KMS-11 (cell line): Measurements from ENCODE around the gene D2HGDH.

Experiments
- H2AFZ ChIP-seq: fragments of 200-600 bp; sonication (generic); 2 replicates; pipeline ENCODE4 v1.6.1; 2016; ENCODE audit warnings: antibody characterized with exemption, mixed run types, low read depth
- H3K27ac ChIP-seq: fragments of 200-600 bp; sonication (generic); 2 replicates; pipeline ENCODE4 v1.6.1; 2016; ENCODE audit warnings: mild to moderate bottlenecking, mixed run types
- H3K27me3 ChIP-seq: fragments of 200-600 bp; sonication (generic); 2 replicates; pipeline ENCODE4 v1.6.1; 2017; ENCODE audit warnings: mild to moderate bottlenecking, low read depth, mixed run types, moderate library complexity; ENCODE audit not compliant: insufficient read depth
- H3K36me3 ChIP-seq: fragments of 200-600 bp; sonication (generic); 2 replicates; pipeline ENCODE4 v1.6.1; 2017; ENCODE audit warnings: mild to moderate bottlenecking, mixed run types; ENCODE audit not compliant: insufficient read depth
- H3K4me1 ChIP-seq: fragments of 200-600 bp; sonication (generic); 2 replicates; pipeline ENCODE4 v1.6.1; 2016; ENCODE audit warnings: mild to moderate bottlenecking, low read depth, mixed run types; ENCODE audit not compliant: poor library complexity, severe bottlenecking
- H3K4me2 ChIP-seq: fragments of 200-600 bp; sonication (generic); 2 replicates; pipeline ENCODE4 v1.7.0; 2016; ENCODE audit warnings: mild to moderate bottlenecking, mixed run types
- H3K4me3 ChIP-seq: fragments of 200-600 bp; sonication (generic); IDR thresholded peaks from 2 replicates; pipeline ENCODE4 v1.6.1; 2017; ENCODE audit warnings: low read depth, low read length, mixed read lengths; ENCODE audit not compliant: insufficient read depth
- H3K79me2 ChIP-seq: fragments of 200-600 bp; sonication (generic); 2 replicates; pipeline ENCODE4 v1.6.1; 2016; ENCODE audit warnings: low read depth, mixed run types; ENCODE audit not compliant: insufficient read depth
- H3K9ac ChIP-seq: fragments of 200-600 bp; sonication (generic); 2 replicates; pipeline ENCODE4 v1.6.1; 2016; ENCODE audit warnings: mild to moderate bottlenecking, mixed run types
- H4K20me1 ChIP-seq: fragments of 200-600 bp; sonication (generic); 2 replicates; pipeline ENCODE4 v1.6.1; 2016; ENCODE audit warnings: mild to moderate bottlenecking, mixed run types; ENCODE audit not compliant: insufficient read depth
- CTCF ChIP-seq: fragments of 200-600 bp; sonication (generic); conservative IDR thresholded peaks from 2 replicates; pipeline ENCODE4 v1.6.1; 2017; ENCODE audit warnings: low read depth, mild to moderate bottlenecking, antibody characterized with exemption, low read length, moderate library complexity, mixed read lengths

The D2HGDH gene

DNA sequence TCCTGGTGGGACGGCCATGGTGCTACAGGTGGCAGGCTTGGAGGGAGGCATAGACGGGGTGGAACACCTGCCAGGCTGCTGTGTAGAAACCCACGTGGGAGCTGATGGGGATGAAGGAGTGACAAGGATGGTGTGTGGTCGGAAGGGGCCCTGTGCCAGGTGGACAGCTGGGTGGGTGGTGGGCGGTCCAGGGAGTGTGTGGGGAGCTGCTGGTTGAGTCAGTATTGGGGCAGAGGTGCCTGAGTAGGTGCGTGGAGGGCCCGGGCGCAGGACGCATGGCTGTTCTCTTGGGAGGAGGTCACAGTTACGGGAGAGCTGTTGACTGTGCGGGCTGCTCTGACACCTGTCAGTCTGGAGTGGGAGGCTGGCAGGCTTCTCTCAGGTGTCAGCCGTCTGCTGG lies 12.6 kb upstream of the D2HGDH start:
- Histone ChIP-seq H3K27me3 (no peaks in the 10 kb centered on the region), H3K4me3 (no peak overlapping the region), H3K79me2 (no peaks in the 10 kb centered on the region), H3K36me3 (no peaks in the 10 kb centered on the region; the same call in 1 of the 2 replicates), H2AFZ (no peak overlapping the region), H3K27ac (no peak overlapping the region), H4K20me1 (no peaks in the 10 kb centered on the region), H3K9ac (no peak overlapping the region), H3K4me1 (no peaks in the 10 kb centered on the region), H3K4me2 (no peak overlapping the region)
- TF ChIP-seq CTCF, result no peak

DNA sequence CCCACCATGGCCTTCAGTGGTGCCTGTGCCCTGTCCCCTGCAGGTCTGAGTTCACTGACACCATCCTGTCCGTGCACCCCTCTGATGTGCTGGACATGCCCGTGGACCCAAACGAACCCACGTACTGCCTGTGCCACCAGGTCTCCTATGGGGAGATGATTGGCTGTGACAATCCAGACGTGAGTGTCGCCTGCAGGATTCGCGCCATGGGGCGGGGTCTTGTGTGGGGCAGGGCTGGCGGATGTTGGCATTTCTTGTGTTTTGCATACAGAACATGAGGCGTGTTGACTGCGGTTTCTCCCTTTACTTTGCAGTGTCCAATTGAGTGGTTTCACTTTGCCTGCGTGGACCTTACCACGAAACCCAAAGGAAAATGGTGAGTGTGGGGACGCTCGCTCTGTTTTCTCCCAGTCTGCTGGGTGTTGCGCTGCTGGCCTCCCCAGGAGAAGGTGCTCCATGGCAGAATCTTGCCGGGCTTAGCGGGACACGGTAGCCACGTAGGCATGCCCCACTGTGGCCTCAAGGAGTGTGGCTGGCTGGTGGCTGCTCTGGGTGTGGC lies 11.5 kb upstream of the D2HGDH start:
- Histone ChIP-seq H4K20me1 (no peaks in the 10 kb centered on the region), H3K27me3 (no peaks in the 10 kb centered on the region), H3K4me2 (no peak overlapping the region), H2AFZ (no peak overlapping the region), H3K9ac (no peak overlapping the region), H3K4me1 (no peaks in the 10 kb centered on the region), H3K79me2 (no peaks in the 10 kb centered on the region), H3K4me3 (no peak overlapping the region), H3K27ac (no peak overlapping the region), H3K36me3 (no peaks in the 10 kb centered on the region)
- TF ChIP-seq CTCF, result no peak

GRCh38 chr2:241724259-241724974 lies 10.0 kb upstream of the D2HGDH start:
- Histone ChIP-seq H3K79me2 (no peaks in the 10 kb centered on the region), H3K9ac (no peak overlapping the region), H3K4me2 (no peak overlapping the region), H4K20me1 (no peaks in the 10 kb centered on the region), H3K4me3 (no peak overlapping the region), H3K4me1 (no peaks in the 10 kb centered on the region), H3K27ac (no peak overlapping the region), H3K36me3 (no peaks in the 10 kb centered on the region), H2AFZ (no peak overlapping the region), H3K27me3 (no peaks in the 10 kb centered on the region)
- no peak for TF ChIP-seq CTCF

GRCh38 chr2:241724975-241725870 lies 9.2 kb upstream of the D2HGDH start:
- H3K27me3 ChIP-seq, result no peaks in the 10 kb centered on the region

More at GRCh38 chr2:241724975-241725870, 9.2 kb upstream of the D2HGDH start:
- Histone ChIP-seq H3K4me1 (no peaks in the 10 kb centered on the region), H3K36me3 (no peaks in the 10 kb centered on the region), H3K4me3 (no peak overlapping the region), H4K20me1 (no peaks in the 10 kb centered on the region), H3K27ac (no peak overlapping the region), H3K4me2 (no peak overlapping the region), H2AFZ (no peak overlapping the region), H3K9ac (no peak overlapping the region), H3K79me2 (no peaks in the 10 kb centered on the region)
- no peak for TF ChIP-seq CTCF
